ENCODE data around the gene DPP6.

DPP6 gene

GRCh38 chr7:154451480-154452457 is 399.6 kb downstream of the DPP6 start:
- no peak for DNase-seq (ENCODE audit: low spot score)

GRCh38 chr7:154463794-154464193 is 411.6 kb downstream of the DPP6 start:
- DNase-seq (ENCODE audit: low spot score) = no peak

GRCh38 chr7:154469652-154470051 is 417.5 kb downstream of the DPP6 start:
- no peak for DNase-seq (ENCODE audit: low spot score)

GRCh38 chr7:154472343-154472742 is 420.1 kb downstream of the DPP6 start:
- DNase-seq (ENCODE audit: low spot score) = no peak

- DNase-seq (ENCODE audit: low spot score) = no peak
Measured at GRCh38 chr7:154473360-154473759, 421.2 kb downstream of the DPP6 start.

GRCh38 chr7:154474903-154475520 is 422.8 kb downstream of the DPP6 start:
- DNase-seq (ENCODE audit: low spot score) = no peak

- DNase-seq (ENCODE audit: low spot score) = no peak
Measured at GRCh38 chr7:154475864-154476263, 423.7 kb downstream of the DPP6 start.

- no peak for DNase-seq (ENCODE audit: low spot score)
Measured at GRCh38 chr7:154480817-154481216, 428.6 kb downstream of the DPP6 start.

GRCh38 chr7:154482863-154483262 is 430.7 kb downstream of the DPP6 start:
- DNase-seq (ENCODE audit: low spot score) = no peak

GRCh38 chr7:154484406-154484805 is 432.2 kb downstream of the DPP6 start:
- no peak for DNase-seq (ENCODE audit: low spot score)

GRCh38 chr7:154484943-154485342 is 432.7 kb downstream of the DPP6 start:
- DNase-seq (ENCODE audit: low spot score) = no peak

GRCh38 chr7:154489897-154490296 is 437.7 kb downstream of the DPP6 start:
- DNase-seq (ENCODE audit: low spot score) = no peak

- DNase-seq (ENCODE audit: low spot score) = no peak
Measured at GRCh38 chr7:154493594-154493993, 441.4 kb downstream of the DPP6 start.

GRCh38 chr7:154497751-154498150 is 445.6 kb downstream of the DPP6 start:
- no peak for DNase-seq (ENCODE audit: low spot score)

- peak; percentile 12 for DNase-seq (ENCODE audit: low spot score)
Measured at GRCh38 chr7:154503962-154504550, 451.9 kb downstream of the DPP6 start.

GRCh38 chr7:154504918-154505317 is 452.7 kb downstream of the DPP6 start:
- DNase-seq (ENCODE audit: low spot score) = no peak

- no peak for DNase-seq (ENCODE audit: low spot score)
Measured at GRCh38 chr7:154505362-154505761, 453.2 kb downstream of the DPP6 start.

GRCh38 chr7:154509192-154509591 is 457.0 kb downstream of the DPP6 start:
- DNase-seq (ENCODE audit: low spot score) = no peak

GRCh38 chr7:154512121-154512833 is 460.1 kb downstream of the DPP6 start:
- no peak for DNase-seq (ENCODE audit: low spot score)

GRCh38 chr7:154517768-154518167 is 465.6 kb downstream of the DPP6 start:
- DNase-seq (ENCODE audit: low spot score) = no peak

- DNase-seq (ENCODE audit: low spot score) = no peak
Measured at GRCh38 chr7:154519229-154519628, 467.0 kb downstream of the DPP6 start.

GRCh38 chr7:154530136-154530535 is 477.9 kb downstream of the DPP6 start:
- DNase-seq (ENCODE audit: low spot score) = no peak

All from AG08395 (cell line).